GM21529 (cell line): Measurements from ENCODE around the gene SARS1.
A peak's percentile ranks its signal among the peaks of the same experiment; 100 is the strongest.
"Not testable (repeated sequence)": the region's sequence is repeated elsewhere in the genome, so short reads cannot be mapped to it uniquely, and the experiment has no call there.

ENCODE experiments used
- ATAC-seq: cut with Tn5 transposase; IDR thresholded peaks from one replicate; pipeline ENCODE4 v1.9.1; 2021; ENCODE audit not compliant: unreplicated experiment

The SARS1 gene

DNA sequence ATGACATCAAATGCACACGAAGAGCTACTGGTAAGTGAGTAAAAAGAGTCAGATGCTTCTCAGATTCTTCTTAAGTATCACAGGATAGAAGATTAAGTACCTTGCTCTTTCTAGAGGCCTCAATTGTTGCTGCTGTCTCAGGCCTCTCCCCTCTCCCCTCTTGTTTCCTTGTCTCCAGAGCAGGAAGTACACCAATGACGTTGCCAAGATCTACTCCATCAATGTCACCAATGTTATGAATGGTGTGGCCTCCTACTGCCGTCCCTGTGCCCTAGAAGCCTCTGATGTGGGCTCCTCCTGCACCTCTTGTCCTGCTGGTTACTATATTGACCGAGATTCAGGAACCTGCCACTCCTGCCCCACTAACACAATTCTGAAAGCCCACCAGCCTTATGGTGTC lies 21.3 kb upstream of the SARS1 start:
- ATAC-seq: no peak

DNA sequence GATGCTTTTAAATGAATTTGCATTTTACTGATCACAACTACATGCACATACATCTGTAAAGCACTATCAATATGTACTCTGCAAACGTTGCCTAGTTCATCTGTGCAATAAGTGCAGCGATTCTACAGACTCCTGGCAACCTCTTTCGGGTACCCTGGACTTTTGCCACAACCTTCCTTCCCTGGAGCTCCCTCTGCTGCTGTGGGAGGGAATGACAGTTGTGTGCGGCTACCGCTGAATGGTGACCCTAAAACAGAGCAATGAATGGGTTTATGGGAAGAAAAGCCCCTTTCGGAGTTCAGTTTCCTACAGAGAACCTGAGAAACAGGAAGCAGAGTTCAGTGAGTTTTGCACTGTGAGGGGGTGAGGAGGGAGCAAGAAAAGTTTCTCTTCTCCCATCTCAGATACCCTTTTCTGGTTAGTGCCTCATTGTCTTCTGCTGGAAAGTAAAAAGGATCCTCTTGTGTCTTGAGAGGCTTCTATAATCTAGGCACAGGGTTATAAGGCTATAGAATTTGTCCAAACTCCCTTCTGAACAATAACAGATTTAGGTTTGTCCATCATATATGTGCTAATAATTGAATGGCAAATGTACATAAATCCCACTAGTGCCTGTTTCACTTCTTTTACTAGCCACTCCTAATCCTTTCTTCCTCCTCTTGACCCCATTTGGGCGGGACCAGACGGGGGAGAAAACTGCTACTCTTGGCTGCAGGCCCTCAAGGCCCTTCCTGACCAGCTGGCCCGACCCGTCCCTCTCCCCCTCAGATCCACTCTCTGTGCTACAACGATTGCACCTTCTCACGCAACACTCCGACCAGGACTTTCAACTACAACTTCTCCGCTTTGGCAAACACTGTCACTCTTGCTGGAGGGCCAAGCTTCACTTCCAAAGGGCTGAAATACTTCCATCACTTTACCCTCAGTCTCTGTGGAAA lies 19.8 kb upstream of the SARS1 start:
- ATAC-seq: peak; percentile 62

DNA sequence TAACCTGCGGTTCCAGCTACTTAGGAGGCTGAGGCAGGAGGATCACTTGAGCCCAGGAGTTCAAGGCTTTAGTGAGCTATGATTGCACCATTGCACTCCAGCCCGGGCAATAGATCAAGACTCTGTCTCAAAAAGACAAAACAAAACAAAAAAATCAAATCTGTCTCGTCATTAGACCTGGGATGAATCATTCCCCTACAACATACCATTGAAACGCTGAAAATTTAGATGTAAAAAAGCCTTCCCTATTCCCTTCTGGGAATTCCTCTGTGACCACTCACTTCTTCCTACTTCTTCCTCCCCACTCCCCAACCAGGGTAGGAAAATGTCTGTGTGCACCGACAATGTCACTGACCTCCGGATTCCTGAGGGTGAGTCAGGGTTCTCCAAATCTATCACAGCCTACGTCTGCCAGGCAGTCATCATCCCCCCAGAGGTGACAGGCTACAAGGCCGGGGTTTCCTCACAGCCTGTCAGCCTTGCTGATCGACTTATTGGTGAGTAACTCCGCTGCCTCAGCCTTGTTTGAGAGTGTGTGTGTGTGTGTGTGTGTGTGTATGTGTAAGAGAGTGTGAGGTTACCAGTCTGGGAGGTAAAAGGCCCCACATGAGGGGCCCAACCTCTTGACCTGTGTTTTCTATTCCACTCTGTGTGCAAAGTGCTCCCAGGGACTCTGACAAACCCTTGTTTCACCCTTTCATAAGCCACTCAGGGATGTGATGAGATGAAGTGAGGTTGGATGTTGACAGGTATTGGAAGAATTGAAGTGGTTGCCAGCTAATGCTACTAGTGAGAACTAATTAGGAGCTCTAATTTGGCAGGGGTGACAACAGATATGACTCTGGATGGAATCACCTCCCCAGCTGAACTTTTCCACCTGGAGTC lies 16.3 kb upstream of the SARS1 start:
- no peak for ATAC-seq

DNA sequence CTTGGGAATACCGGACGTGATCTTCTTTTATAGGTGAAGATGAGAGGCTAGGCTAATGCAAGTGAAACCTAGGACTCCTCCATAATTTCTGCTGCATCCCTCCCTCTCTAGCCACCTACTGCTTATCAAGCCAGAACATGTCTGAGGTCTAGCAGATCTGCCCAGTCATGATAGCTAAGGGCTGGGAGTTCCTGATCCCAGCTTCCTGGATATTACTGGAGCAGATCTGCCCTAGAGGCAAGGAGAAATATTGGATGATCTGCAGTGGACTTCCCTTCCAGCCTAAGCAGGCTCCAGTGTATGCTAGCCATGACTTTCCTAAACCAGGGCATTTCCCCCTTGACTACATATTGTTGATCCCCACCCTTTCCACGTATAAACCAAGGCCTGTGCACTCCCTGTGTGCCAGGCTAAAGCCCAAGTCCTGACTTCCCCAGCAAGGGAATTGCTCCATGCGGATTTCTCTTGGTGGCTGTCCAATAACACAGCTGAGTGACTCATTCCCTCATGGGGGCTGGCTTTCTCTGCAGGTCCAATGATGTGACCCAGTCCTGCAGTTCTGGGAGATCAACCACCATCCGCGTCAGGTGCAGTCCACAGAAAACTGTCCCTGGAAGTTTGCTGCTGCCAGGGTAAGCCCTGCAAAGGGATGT lies 15.5 kb upstream of the SARS1 start:
- no peak for ATAC-seq

DNA sequence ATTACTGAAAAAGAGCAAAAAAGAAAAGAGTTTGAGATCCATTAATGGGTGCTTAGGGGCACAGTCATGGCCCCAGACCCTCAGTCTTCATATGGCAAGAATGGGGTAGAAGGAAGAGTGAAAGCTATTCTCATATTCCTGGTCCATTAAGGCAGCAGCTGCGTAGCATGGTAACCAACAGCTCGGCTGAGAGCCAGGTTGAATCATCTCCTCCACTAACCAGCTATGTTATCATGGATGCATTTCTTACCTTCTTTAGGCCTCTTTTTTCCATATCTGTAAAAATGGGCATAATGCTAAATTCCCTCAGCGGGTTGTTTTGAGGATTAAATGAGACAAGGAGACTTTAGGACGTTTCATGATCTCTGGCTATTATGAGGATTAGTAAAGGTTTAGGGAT lies 15.0 kb upstream of the SARS1 start:
- no peak for ATAC-seq

DNA sequence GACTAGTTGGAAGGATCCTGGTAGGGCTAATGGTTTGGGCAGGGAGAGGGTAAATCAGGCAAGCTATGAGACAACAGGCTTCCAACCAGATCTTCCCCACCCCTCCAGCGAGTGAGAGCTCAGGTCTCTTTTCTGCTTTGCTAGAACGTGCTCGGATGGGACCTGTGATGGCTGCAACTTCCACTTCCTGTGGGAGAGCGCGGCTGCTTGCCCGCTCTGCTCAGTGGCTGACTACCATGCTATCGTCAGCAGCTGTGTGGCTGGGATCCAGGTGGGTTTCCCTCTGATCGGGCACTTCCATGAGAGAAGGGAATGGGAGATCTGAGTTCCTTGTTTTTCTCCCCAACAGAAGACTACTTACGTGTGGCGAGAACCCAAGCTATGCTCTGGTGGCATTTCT lies 14.0 kb upstream of the SARS1 start:
- no peak for ATAC-seq

DNA sequence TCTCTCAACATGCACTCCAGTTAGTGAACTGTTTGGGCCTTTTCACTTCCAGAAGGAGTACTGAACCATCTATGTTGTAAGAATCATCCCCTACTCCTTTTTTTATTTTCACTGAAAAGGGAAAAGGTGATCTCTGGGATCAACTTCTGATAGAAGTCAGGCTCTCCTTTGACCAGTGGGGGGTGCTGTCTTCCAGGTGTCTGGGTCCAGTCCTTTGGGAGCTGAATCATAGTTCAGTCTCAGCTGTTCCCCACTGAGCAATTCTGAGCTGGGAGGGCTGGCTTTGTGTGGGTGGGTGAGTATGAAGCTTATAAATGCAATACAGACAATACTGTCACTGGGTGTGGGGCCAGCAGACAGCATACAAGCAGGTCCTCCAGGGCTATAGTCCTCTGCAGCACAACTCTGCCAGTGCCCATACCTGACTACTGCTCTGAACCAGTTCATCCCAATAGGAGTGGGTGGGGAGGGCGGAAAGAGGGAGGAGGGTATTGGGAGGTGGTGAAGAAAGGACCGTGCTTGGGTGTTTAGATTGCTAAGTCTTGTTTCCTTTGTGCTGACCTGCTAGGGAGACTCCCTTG lies 12.5 kb upstream of the SARS1 start:
- no peak for ATAC-seq

DNA sequence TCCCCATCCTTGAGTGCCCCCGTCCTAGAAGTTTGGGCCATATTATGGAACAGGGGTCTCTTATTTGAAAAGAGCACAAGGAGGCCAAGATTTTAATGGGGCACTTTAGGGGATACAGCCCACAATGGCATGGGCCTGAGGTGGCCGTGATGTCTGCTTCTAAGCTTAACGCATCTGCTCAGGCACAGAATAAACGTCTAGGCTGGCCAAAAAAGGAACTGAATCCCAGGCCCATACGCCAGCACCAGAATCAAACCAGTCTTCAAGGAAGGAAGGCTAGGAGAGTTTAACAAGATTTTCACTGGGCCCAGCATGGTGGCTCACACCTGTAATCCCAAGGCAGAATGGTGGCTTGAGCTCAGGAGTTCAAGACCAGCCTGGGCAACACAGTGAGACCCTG lies 9.2 kb upstream of the SARS1 start:
- no peak for ATAC-seq

DNA sequence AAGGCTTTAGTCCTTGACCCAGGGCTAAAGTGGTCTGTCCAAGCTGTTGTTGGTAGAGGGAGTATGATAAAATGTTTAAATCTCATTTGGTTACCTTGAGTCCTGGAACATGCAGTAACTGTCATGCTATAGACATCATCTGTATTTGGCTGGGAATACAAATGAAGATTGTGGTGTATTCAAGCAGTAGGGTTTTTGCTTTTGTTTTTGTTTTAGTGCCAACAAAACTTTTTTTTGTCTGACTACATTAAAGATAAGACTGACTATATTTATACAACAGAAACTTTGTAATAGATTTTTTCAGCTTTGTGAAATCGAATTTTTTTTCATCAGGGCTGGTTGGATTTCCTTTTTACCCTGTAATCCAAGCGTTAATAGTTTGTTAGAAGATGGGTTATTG lies 7.4 kb upstream of the SARS1 start:
- ATAC-seq: no peak

DNA sequence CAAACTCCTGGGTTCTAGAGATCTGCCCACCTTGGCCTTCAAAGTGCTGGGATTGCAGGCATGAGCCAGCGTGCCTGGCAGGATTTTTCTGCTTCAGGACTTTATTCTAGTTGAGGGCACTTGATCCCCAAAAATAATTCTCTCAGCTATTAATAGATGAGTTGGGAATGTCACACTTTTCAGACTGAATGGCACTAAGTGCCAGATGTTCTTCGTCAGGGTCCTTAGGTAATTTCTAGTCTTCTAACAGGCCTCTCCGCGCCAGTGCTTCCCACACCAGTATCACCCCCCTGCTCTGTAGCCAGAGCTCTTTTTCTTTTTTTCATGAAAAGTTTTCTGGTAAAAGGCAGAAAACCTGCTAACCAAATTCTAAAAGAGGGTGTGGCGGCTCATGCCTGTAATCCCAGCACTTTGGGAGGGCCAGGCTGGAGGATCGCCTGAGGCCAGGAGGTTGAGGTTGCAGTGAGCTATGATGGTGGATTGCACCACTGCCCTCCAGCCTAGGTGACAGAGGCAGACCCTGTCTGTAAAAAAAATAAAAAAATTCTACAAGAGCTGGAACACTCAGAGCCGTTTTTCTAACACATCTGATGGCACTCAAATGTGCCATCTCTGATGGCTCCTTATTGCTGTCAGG lies 6.1 kb upstream of the SARS1 start:
- ATAC-seq: no peak

DNA sequence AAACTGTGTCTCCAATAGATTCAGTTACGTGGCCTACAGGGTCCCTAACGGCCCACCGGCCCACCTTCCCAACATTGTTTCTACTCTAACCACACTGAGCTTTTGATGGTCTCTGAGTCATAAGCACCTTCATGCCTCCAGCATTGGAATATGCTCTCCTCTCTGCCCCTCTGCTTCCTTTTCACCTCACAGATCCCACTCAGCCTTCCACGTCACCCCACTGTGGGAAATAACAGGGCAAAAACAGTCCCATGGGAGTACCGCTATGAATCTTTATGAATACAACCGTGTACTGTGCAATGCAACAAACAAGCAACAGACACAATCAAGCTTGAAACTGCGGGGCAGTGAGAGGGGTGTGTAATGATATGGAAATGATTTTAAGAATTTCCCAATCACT lies 5.3 kb upstream of the SARS1 start:
- no peak for ATAC-seq

DNA sequence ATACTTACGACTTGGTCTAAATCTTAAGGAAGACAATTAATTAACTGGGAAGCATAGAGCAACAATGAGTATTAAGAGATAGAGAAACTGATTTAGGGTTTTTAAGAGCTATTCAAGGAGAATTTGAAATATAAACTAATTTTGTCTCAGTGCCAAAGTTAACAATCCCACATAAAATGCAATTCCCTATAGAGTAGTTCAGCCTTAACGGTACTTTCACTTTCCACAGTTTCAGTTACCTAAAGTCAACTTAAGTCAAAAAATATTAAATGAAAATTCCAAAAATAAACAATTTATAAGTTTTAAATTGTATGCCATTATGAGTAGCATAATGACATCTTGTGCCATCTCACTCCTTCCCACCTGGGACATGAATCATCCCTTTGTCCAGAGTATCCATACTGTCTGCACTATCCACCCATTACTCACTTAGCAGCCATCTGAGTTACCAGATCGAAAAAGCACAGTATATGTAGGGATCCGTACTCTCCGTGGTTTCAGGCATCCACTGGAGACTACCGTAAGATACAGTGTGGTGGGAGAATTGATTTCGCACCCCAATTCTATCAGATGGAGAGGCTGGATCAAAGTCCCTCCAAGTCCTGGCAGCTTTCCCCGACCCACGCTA lies 4.8 kb upstream of the SARS1 start:
- ATAC-seq: no peak

DNA sequence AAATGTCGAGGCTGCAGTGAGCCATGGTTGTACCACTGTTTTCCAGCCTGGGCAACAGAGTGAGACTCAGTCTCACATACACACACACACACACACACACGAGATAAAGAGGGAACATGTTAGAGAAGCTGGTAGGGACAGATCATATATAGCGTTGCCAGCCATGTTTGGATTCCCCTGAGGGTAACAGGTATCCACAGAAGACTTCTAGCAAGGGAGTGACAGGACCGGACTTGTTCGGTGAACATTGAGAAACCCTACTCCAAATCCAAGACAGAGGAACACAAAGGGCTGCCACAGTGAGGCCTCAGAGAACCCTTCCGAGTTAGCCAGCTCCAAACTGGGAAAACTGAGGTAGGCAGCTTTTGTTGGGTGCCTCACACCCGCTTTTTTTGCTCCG lies 3.7 kb upstream of the SARS1 start:
- no peak for ATAC-seq

DNA sequence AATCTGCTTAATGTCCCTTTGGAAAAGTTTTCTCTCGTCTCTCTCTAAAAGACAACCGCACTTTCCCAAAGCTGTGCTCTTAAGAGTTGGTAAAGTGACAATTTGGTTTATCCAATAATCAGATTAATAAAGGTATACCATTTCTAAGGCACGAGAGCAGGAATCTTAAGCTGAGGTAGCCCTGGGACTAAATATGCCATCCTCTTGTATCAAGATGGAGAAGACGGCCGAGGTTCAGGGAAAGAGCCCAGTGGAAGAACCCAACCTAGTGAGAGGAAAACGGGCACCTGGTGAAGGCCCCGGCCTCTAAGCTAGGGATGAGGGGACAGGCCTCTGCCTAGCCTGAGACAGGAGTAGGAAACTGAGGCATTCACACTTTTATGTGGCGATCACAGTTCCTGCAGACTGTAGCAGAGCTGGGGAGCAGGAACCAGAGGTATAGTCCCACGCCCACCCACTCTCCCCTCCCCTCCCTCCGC lies 334 bp upstream of the SARS1 start:
- no peak for ATAC-seq

DNA sequence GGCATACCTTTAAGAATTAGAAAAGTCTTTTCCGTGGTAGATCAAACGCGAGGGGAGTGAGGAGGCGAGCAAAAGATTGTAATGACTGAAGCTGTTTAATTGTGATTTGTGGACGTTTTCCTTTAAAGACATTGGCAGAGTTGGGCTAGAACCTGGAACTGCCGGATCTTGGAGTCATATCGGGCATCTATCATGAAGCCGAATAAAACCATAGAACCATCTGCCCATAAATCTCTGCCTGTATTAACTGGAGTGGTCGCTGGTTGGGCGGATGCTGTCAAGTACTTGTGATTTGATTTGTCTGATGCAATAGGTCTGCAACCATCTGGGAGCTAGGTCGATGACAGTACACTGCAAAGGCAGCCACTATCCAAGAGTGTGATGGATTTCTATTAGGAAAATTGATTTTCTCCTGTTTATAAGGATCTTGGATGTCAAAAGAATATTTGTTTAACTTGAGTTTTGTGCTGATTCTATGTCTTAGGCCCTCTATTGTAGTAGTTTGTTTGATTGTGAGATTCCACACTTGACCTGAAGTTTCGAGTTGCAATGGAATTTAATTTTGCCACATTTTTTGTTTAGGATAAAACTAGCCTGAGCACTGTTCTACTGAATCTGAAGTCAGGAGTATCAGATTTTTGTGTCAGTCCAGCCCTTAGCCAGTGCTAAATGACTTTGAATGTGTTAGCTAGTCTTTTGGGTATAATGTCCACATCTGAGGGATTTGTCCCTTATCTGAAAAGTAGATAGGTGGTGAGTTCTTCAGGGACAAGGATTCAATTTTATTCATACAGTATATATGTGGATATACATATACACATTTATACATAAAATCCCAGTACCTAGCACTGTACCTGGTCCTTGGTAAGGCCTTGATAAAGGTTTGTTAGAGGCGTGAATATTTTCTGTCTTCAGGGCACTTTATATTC lies 1.2 kb downstream of the SARS1 start:
- ATAC-seq: peak; percentile 43

DNA sequence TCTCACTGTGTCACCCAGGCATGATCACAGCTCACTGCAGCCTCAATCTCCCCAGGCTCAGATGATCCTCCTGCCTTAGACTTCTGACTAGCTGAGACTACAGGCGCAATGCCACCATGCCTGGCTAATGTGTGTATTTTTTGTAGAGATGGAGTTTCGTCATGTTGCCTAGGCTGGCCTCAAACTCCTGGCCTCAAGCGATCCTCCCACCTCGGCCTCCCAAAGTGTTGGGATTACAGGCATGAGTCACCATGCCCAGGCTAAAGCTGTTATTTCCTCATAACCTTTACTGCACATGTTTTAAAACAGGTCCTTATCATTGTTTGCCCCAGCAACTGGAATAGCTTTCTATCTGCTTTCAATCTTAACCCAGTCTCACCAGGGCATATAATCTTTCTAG lies 2.9 kb downstream of the SARS1 start:
- no peak for ATAC-seq

DNA sequence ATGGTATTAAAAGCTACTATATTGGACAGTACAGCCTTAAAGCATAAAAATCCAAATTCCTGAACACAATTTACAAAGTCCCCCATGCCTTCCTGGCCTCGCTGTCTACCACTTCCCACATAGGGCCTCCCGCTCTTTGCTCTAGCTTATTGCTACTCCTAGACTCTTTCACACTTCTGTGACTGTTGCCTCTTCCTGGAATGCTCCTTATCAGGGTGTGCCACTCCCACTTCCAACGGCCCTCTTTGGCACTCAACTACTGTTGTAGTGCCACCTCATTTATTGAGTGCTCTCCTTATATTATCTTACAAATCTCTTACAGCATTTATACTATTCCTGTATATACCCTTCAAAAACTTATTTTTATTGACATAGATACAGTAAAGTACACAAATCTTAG lies 4.8 kb downstream of the SARS1 start:
- no peak for ATAC-seq

DNA sequence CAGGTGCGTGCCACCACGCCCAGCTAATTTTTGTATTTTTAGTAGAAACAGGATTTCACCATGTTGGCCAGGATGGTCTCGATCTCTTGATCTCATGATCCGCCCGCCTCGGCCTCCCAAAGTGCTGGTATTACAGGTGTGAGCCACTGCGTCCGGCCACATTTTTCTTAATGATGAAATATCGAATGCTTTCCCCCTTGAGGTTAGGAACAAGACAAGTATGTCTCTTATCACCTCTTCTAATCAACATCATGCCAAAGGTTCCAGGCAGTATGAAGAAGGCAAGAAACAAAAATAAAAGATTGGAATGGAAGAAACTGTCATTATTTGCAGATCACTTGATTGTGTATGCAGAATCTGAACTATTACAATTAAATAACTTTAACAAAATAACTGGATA lies 7.5 kb downstream of the SARS1 start:
- not testable (repeated sequence) for ATAC-seq

DNA sequence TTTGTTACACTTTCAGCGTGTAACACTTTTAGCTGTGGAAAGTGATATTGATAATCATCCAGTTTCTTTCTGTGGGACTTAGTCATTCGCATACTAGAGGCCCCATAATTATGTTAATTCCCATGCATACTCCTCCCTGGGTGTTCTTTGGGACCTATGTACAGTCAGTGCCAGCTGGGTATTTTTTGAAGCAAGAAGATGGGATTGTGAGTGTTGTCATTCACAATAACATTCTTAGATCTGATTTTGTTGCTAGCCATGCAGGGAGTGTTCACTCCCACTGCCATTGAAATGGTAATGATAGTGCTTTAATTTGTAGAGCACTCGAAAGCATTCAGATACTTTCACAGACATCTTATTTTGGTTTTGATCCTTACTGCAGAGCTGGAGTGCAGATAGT lies 11.6 kb downstream of the SARS1 start:
- no peak for ATAC-seq
